ENCODE measurements around the gene LRMDA.

The LRMDA gene

GRCh38 chr10:75724047-75724446 lies 292.6 kb downstream of the LRMDA start:
- no peak overlapping the region for H3K4me3 ChIP-seq (ENCODE audit: low read depth, low read length)
- no peak for DNase-seq (ENCODE audit: low read depth)
- TF ChIP-seq, protein P1, sequence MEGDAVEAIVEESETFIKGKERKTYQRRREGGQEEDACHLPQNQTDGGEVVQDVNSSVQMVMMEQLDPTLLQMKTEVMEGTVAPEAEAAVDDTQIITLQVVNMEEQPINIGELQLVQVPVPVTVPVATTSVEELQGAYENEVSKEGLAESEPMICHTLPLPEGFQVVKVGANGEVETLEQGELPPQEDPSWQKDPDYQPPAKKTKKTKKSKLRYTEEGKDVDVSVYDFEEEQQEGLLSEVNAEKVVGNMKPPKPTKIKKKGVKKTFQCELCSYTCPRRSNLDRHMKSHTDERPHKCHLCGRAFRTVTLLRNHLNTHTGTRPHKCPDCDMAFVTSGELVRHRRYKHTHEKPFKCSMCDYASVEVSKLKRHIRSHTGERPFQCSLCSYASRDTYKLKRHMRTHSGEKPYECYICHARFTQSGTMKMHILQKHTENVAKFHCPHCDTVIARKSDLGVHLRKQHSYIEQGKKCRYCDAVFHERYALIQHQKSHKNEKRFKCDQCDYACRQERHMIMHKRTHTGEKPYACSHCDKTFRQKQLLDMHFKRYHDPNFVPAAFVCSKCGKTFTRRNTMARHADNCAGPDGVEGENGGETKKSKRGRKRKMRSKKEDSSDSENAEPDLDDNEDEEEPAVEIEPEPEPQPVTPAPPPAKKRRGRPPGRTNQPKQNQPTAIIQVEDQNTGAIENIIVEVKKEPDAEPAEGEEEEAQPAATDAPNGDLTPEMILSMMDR (conservative IDR thresholded peaks at IDR 0.05; ENCODE audit: low read depth, low read length), result no peak

- H3K4me3 ChIP-seq (ENCODE audit: low read depth, low read length), result no peak overlapping the region
- no peak for DNase-seq (ENCODE audit: low read depth)
- TF ChIP-seq, protein P1 (conservative IDR thresholded peaks at IDR 0.05; ENCODE audit: low read depth, low read length), result no peak
Measured at GRCh38 chr10:75726522-75727483, 295.4 kb downstream of the LRMDA start.

DNA sequence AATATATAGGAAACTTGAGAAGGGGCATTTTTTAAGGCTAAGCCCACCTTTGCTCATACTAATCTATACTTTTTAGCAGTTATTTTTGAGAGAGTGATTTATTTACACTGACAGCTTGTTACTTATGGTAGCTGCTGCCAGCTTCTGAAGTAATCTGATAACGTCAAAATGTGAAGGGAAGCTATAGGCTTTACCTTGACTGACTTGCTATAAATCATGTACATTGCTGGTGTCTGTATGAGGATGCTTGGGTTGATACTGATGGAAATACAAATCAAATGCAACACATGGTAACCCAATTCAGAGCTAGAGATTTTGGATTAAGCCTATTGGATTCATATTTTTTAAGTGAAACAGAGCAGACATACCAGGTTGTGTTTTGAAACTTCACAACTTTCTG lies 299.4 kb downstream of the LRMDA start:
- no peak for DNase-seq (ENCODE audit: low read depth)
- TF ChIP-seq, protein P1 (conservative IDR thresholded peaks at IDR 0.05; ENCODE audit: low read depth, low read length), result no peak
- H3K4me3 ChIP-seq (ENCODE audit: low read depth, low read length), result no peak overlapping the region

- TF ChIP-seq, protein P1 (conservative IDR thresholded peaks at IDR 0.05; ENCODE audit: low read depth, low read length), result no peak
- DNase-seq (ENCODE audit: low read depth), result no peak
- no peak overlapping the region for H3K4me3 ChIP-seq (ENCODE audit: low read depth, low read length)
Measured at GRCh38 chr10:75733135-75733890, 301.9 kb downstream of the LRMDA start.

DNA sequence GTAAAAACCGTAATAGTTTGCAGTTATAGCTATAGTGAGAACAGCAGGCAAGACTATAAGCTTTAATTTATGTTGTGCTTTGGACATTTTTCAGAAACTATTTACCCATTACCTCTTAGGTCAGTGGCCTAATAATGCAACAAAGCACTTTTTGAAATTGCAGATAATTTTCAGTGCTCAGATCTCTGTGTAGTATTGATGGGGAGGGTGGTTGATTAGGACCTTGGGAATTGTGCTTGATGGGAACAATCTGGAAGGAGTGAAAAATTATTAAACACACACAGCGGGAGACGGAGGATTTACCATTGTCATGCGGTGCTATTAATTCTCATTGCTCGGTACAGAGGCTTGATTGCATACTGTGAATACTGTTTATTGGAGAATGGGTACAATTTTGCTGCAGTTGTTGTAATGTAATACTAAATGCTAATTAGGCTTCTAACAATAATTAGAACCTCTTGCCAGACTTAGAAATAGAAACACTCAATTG lies 304.8 kb downstream of the LRMDA start:
- TF ChIP-seq, protein P1 (conservative IDR thresholded peaks at IDR 0.05; ENCODE audit: low read depth, low read length), result no peak
- no peak for DNase-seq (ENCODE audit: low read depth)

GRCh38 chr10:75736889-75737579 lies 305.6 kb downstream of the LRMDA start:
- DNase-seq (ENCODE audit: low read depth), result no peak
- TF ChIP-seq, protein P1 (conservative IDR thresholded peaks at IDR 0.05; ENCODE audit: low read depth, low read length), result no peak
- H3K4me3 ChIP-seq (ENCODE audit: low read depth, low read length), result no peak overlapping the region

More for the DNA sequence above, 304.8 kb downstream of the LRMDA start:
- H3K4me3 ChIP-seq (ENCODE audit: low read depth, low read length), result no peak overlapping the region
